ENCODE data around the gene PMF1. TPM values are rescaled to one million over a fixed set of nuclear protein-coding genes. Genes with fewer than 3 reads are reported as not detected.

Gene PMF1
- total and polyA plus RNA-seq, 2 experiments from 2014 or later, result 112 to 118 TPM

GRCh38 chr1:156198831-156199349, 13.9 kb upstream of the PMF1 start:
- 0 out of 2 replicates have a peak, but pooled peaks cover 15% of the 10 kb centered on the region for H3F3A ChIP-seq (replicated peaks; ENCODE audit: low read depth)
- TF ChIP-seq, protein P1, sequence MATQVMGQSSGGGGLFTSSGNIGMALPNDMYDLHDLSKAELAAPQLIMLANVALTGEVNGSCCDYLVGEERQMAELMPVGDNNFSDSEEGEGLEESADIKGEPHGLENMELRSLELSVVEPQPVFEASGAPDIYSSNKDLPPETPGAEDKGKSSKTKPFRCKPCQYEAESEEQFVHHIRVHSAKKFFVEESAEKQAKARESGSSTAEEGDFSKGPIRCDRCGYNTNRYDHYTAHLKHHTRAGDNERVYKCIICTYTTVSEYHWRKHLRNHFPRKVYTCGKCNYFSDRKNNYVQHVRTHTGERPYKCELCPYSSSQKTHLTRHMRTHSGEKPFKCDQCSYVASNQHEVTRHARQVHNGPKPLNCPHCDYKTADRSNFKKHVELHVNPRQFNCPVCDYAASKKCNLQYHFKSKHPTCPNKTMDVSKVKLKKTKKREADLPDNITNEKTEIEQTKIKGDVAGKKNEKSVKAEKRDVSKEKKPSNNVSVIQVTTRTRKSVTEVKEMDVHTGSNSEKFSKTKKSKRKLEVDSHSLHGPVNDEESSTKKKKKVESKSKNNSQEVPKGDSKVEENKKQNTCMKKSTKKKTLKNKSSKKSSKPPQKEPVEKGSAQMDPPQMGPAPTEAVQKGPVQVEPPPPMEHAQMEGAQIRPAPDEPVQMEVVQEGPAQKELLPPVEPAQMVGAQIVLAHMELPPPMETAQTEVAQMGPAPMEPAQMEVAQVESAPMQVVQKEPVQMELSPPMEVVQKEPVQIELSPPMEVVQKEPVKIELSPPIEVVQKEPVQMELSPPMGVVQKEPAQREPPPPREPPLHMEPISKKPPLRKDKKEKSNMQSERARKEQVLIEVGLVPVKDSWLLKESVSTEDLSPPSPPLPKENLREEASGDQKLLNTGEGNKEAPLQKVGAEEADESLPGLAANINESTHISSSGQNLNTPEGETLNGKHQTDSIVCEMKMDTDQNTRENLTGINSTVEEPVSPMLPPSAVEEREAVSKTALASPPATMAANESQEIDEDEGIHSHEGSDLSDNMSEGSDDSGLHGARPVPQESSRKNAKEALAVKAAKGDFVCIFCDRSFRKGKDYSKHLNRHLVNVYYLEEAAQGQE (IDR thresholded peaks at IDR 0.05; ENCODE audit: unreplicated experiment), result no peak
- TF ChIP-seq ETS1 (IDR thresholded peaks at IDR 0.05) (no peak), CREB1 (CRISPR knock-in tag; IDR thresholded peaks at IDR 0.05; ENCODE audit: low read depth) (no peak), NANOG (IDR thresholded peaks at IDR 0.05; ENCODE audit: borderline replicate concordance) (no peak), JUNB (IDR thresholded peaks at IDR 0.05; ENCODE audit: unreplicated experiment) (no peak), EZH2 (IDR thresholded peaks at IDR 0.05; ENCODE audit: low read depth, unreplicated experiment) (no peak), CTCF (conservative IDR thresholded peaks at IDR 0.05; ENCODE audit: low read depth in 2 of 2) (no peak)
- peaks cover 20% of the 10 kb centered on the region for H3K4me1 Mint-ChIP-seq
- no peaks in the 10 kb centered on the region for H3K27me3 ChIP-seq (ENCODE audit: insufficient read depth)
- H3K4me1 ChIP-seq (ENCODE audit: insufficient read depth), result peaks cover 8% of the 10 kb centered on the region; the same call in 1 of the 2 replicates
- peaks cover 3% of the 10 kb centered on the region; the same call in 1 of the 2 replicates for H3K36me3 ChIP-seq (ENCODE audit: insufficient read depth)
- no peaks in the 10 kb centered on the region for H3K9me2 ChIP-seq (ENCODE audit: insufficient read depth)
- no peak overlapping the region for H3K4me3 ChIP-seq
- no peak overlapping the region for H3K4me3 Mint-ChIP-seq
- peaks cover 90% of the 10 kb centered on the region for H3K79me2 ChIP-seq (replicated peaks; ENCODE audit: insufficient read depth)
- H3K27ac Mint-ChIP-seq, result no peak overlapping the region
- H3K36me3 Mint-ChIP-seq (ENCODE audit: low read depth), result peaks cover 22% of the 10 kb centered on the region
- no peak for DNase-seq (ENCODE audit: low spot score)
- no peak overlapping the region for H3K27ac ChIP-seq (ENCODE audit: low read depth)
- H3K4me2 ChIP-seq, result no peak overlapping the region
- no peak overlapping the region for H2AFZ ChIP-seq
- peaks cover 6% of the 10 kb centered on the region for H3K27me3 Mint-ChIP-seq (ENCODE audit: insufficient read depth, low read depth, poor library complexity)
- no peaks in the 10 kb centered on the region for H3K9me3 Mint-ChIP-seq
- ATAC-seq, result no peak
- H4K20me1 ChIP-seq (replicated peaks; ENCODE audit: insufficient read depth), result peaks cover 7% of the 10 kb centered on the region

DNA sequence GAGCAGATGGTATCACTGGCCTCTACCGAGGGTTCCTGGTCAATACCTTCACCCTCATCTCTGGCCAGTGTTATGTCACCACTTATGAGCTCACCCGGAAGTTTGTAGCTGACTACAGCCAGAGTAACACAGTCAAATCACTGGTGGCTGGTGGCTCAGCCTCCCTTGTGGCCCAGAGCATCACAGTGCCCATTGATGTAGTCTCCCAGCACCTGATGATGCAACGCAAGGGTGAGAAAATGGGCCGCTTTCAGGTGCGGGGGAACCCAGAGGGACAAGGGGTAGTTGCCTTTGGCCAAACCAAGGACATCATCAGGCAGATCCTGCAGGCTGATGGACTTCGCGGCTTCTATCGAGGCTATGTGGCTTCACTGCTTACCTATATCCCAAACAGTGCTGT, 12.8 kb upstream of the PMF1 start:
- no peaks in the 10 kb centered on the region; the same call in 1 of the 2 replicates for H4K20me1 ChIP-seq (replicated peaks; ENCODE audit: insufficient read depth)
- H3K9me2 ChIP-seq (ENCODE audit: insufficient read depth), result no peaks in the 10 kb centered on the region
- ATAC-seq, result no peak
- H3K4me1 ChIP-seq (ENCODE audit: insufficient read depth), result 0 out of 2 replicates have a peak, but pooled peaks cover under 1% of the 10 kb centered on the region
- H3F3A ChIP-seq (replicated peaks; ENCODE audit: low read depth), result 0 out of 2 replicates have a peak, but pooled peaks cover 8% of the 10 kb centered on the region
- DNase-seq (ENCODE audit: low spot score), result no peak
- Mint-ChIP-seq H3K4me1 (peaks cover 12% of the 10 kb centered on the region), H3K27ac (no peak overlapping the region), H3K9me3 (no peaks in the 10 kb centered on the region), H3K36me3 (ENCODE audit: low read depth) (peaks cover 22% of the 10 kb centered on the region), H3K27me3 (ENCODE audit: insufficient read depth, low read depth, poor library complexity) (no peaks in the 10 kb centered on the region), H3K4me3 (no peak overlapping the region)
- H3K4me2 ChIP-seq, result no peak overlapping the region
- peaks cover 88% of the 10 kb centered on the region for H3K79me2 ChIP-seq (replicated peaks; ENCODE audit: insufficient read depth)
- no peak overlapping the region for H2AFZ ChIP-seq
- H3K27ac ChIP-seq (ENCODE audit: low read depth), result no peak overlapping the region
- no peak overlapping the region for H3K4me3 ChIP-seq
- H3K27me3 ChIP-seq (ENCODE audit: insufficient read depth), result no peaks in the 10 kb centered on the region
- H3K36me3 ChIP-seq (ENCODE audit: insufficient read depth), result peaks cover 3% of the 10 kb centered on the region; the same call in 1 of the 2 replicates
- TF ChIP-seq ZNF114 (CRISPR knock-in tag; IDR thresholded peaks at IDR 0.05) (no peak), EZH2phosphoT487 (IDR thresholded peaks at IDR 0.05; ENCODE audit: unreplicated experiment) (no peak), POLR2AphosphoS5 (IDR thresholded peaks at IDR 0.05; ENCODE audit: low read depth) (no peak), CTCF (conservative IDR thresholded peaks at IDR 0.05; ENCODE audit: low read depth in 2 of 2) (no peak), CREB1 (CRISPR knock-in tag; IDR thresholded peaks at IDR 0.05; ENCODE audit: low read depth) (no peak), EZH2 (IDR thresholded peaks at IDR 0.05; ENCODE audit: low read depth, unreplicated experiment) (no peak)
